T-helper 2 cell (primary cell): ENCODE measurements around the gene TBCK.
A peak's percentile ranks its signal among the peaks of the same experiment; 100 is the strongest.
"Not testable (repeated sequence)": the region's sequence is repeated elsewhere in the genome, so short reads cannot be mapped to it uniquely, and the experiment has no call there.

ENCODE experiments used
- DNase-seq, 5 experiments: peaks; one replicate each; pipeline versions ENCODE4 v3.0.0 to v3.0.0-alpha.2; 2012 to 2022

Gene TBCK

DNA sequence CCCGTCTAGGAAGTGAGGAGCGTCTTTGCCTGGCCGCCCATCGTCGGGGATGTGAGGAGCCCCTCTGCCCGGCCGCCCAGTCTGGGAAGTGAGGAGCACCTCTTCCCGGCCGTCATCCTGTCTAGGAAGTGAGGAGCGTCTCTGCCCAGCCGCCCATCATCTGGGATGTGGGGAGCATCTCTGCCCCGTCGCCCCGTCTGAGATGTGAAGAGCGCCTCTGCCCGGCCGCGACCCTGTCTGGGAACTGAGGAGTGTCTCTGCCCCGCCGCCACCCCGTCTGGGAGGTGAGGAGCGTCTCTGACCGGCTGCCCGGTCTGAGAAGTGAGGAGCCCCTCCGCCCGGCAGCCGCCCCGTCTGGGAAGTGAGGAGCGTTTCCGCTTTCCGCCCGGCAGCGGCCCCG, 5.2 kb upstream of the TBCK start:
- not testable (repeated sequence) for DNase-seq

- DNase-seq: no peak
These were observed 4.2 kb upstream of the TBCK start for GRCh38 chr4:106320235-106320634.

GRCh38 chr4:106318511-106318910, 2.5 kb upstream of the TBCK start:
- peak in 1 of 5 experiments; percentile 66 for DNase-seq

GRCh38 chr4:106317815-106318214, 1.8 kb upstream of the TBCK start:
- DNase-seq: no peak

GRCh38 chr4:106316773-106317409, 882 bp upstream of the TBCK start:
- peak in 1 of 5 experiments; percentile 29 for DNase-seq

DNA sequence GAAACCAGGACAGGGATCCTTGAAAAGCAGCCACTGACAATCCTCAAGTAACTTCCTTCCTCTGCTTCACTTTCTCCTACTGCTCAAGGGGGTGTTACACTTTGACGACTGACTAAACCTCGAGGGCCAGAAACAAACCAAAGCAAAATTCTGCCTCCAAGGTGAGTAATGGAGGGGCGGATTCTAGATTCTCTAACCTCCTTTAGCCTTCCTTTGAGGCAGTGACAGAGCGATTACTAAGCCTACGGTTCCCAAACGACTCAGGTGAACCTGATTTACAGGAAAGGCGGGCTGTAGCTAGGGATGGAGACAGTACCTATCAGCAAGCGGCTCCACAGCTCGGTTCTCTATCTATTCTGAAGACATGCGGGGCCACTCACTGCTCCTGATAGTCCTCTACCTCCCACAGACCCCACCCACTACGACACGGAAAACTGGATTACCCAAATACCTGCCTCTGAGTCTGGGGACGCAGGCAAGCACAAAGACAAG, 487 bp downstream of the TBCK start:
- peak in 3 of 5 experiments; percentile 8 to 57 (median 35) for DNase-seq

GRCh38 chr4:106314960-106315359, 1.0 kb downstream of the TBCK start:
- peak in 1 of 5 experiments; percentile 16 for DNase-seq

DNA sequence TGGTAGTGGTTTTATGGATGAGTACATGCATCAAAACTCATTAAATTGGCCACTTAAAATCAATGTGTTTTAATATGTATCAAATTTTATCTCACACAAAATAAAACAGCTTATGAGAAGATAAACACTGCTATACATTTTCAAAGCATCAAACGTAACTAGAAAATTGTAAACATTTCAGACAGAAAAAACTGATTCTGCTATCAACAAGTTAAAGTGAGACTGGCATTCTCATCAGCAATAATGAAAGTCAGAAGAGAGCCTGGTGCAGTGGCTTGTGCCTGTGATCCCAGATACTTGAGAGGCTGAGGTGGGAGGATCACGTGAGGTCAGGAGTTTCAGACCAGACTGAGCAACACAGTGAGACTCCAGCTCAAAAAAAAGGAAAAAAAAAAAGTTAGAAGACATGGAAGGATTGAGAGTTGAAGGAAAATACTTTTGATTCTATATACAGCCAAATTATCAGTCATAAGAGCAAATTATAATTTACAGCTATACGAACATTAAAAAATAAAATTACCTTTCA, 2.9 kb downstream of the TBCK start:
- no peak for DNase-seq

DNA sequence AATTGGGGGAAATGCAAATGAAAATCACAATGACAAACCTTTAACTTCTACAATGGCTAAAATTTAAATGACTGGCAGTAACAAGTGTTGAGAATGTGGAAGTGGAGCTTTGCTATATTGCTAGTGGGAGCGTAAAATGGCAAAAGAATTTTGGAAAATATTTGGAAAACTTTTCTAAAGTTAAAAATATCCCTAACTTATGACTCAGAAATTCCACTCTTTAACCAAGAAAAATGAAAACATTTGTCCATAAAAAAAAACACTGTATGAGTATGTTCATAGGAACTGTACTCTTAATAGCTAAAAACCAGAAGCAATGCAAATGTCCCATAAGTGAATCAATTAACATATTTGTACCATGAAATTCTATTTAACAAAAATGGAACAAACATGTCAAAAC, 3.6 kb downstream of the TBCK start:
- no peak for DNase-seq

- no peak for DNase-seq
These were observed 9.4 kb downstream of the TBCK start for GRCh38 chr4:106306561-106306960.

DNA sequence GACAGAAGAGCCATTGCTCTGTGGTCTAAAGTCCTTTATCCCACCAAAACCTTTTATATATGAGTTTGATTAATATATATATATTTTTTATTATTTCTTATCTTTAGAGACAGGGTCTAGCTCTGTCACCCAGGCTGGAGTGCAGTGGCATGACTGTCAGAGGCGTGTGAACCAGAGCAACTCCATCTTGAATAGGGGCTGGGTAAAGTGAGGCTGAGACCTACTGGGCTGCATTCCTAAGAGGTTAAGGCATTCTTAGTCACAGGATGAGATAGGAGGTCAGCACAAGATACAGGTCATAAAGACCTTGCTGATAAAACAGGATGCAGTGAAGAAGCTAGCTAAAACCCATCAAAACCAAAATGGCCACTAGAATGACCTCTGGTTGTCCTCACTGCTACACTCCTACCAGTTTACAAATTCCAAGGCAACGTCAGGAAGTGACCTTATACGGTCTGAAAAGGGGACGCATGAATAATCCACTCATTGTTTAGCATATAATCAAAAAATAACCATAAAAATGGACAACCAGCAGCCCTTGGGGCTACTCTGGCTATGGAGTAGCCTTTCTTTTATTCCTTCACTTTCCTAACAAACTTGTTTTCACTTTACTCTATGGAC, 10.5 kb downstream of the TBCK start:
- DNase-seq: no peak

- DNase-seq: no peak
These were observed 11.4 kb downstream of the TBCK start for GRCh38 chr4:106304632-106305031.

- no peak for DNase-seq
These were observed 12.3 kb downstream of the TBCK start for GRCh38 chr4:106303548-106304281.

DNA sequence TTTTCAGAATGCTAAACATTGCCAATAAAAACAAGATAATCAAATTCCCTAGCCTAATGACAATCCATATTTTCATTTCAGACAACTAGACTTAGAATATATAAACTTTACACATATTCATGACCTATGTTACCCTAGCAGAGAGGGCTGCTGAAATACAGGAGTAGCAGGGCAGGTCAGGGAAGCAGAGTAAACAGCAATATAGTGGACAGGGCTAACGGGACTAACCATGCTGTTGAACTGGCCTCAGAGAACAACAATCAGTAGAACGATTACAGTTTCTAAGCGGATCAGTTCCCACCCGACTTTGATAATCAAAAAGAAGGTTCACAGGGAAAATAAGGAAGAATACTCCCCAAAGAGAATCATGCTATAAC, 14.0 kb downstream of the TBCK start:
- DNase-seq: no peak

DNA sequence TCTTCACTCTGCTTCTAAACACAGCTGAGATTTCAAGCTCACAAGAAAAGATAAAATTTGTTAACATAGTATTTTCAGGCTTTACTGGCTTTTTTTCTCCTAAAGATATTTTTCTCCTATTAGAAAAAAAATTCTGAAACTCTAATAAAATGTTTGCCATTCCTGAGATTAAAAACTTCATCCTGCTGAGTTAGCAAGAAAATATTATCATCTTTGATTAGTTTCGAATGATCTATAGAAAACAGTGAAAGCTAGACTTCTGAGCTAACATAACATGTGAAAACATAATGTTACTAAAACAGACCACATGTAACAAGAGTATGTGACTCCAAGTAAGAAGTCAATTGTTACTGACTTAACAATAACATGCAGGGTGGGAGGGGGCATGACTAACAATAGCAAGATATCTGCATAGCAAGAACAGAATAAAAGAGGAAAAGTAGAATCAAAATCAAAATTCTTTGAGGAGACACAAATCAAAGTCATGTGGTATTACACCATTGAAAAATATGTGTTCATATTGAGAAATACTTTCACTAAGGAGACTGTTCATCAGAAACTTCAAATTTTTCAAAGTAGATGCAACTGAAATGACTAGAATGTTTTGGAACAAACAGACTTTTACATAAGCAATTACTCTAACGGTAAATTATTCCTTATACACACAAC, 14.5 kb downstream of the TBCK start:
- no peak for DNase-seq

DNA sequence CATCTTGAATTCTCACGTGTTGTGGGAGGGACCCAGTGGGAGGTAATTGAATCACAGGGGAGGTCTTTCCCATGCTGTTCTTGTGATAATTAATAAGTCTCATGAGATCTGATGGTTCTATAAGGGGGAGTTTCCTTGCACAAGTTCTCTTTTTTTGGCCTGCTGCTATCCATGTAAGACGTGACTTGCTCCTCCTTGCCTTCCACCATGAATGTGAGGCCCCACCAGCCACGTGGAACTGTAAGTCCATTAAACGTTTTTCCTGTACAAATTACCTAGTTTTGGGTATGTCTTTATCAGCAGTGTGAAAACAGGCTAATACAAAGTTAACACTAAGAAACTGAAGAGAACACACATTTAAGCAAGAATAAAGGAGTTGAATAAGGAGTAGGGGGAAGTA, 16.0 kb downstream of the TBCK start:
- DNase-seq: no peak

GRCh38 chr4:106297245-106298035, 18.6 kb downstream of the TBCK start:
- no peak for DNase-seq

DNA sequence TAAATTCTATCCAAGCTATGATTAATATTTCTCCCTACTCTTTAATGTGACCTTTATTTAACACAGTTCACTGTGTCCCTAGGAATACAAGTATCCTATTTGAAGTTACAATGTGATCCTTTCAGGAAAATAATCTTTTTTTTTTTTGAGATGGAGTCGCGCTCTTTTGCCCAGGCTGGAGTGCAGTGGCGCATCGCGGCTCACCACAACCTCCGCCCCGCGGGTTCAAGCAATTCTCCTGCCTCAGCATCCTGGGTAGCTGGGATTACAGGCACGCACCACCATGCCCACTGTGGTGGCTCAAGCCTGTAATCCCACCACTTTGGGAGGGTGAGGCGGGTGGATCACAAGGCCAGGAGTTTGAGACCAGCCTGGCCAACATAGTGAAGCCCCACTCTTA, 21.9 kb downstream of the TBCK start:
- DNase-seq: no peak

GRCh38 chr4:106291678-106292077, 24.3 kb downstream of the TBCK start:
- no peak for DNase-seq

GRCh38 chr4:106289737-106290136, 26.3 kb downstream of the TBCK start:
- DNase-seq: no peak

DNA sequence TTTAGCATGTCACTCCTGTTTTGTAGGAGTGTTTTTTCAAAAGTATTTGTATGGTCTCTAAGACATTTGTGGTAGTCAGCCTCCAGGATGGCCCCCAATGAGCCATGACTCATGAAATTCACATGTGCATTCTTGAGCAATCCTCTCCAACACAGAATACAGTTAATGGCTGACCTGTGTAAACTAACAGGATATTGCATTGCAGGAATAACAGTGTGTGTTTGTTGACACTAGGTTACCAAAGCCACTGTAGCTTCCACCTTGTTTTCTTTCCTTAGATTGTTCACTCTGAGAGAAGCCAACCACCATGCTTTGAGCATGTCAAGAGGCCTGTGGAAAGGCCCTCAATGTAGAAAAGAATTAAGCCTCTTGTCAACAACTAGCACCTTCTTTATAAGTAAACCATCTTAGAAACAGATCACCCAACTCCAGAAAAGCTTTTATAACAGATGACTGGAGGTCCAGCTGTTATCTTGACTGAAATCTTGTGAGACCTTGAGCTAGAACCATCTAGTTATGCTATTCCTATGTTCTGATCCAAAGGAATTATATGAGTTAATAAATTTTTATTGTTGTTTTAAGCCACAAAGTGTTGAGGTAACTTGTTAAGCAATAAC, 28.5 kb downstream of the TBCK start:
- no peak for DNase-seq

DNA sequence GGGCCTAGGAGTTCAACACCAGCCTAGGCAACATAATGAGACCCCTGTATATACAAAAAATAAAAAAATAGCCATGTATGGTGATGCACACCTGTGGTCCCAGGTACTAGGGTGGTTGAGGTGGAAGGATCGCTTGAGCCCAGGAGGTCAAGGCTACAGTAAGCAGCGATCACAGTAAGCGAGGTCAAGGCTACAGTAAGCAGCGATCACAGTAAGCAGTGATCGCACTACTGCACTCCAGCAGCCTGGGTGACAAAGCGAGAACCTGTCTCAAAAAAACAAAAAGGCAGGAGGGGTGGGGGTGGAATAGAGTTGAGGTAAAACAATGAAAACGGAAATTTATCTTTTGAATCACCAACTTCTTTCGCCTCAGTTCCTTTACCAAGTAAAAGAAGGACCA, 29.4 kb downstream of the TBCK start:
- no peak for DNase-seq
